Fibroblast of villous mesenchyme (primary cell): ENCODE results near the gene PCSK5. TPM values are rescaled to one million over a fixed set of nuclear protein-coding genes. Genes with fewer than 3 reads are reported as not detected.

ENCODE experiments used
- DNase-seq: peaks from one replicate; pipeline ENCODE4 v3.0.0-alpha.2; 2010; ENCODE audit warnings: low read depth
- H3K4me3 ChIP-seq: 2 replicates; pipeline ENCODE4 v1.5.1; 2011; ENCODE audit warnings: low read depth, mild to moderate bottlenecking, low read length
- total RNA-seq: library from RNA; depleted of rRNA; stranded (reverse); fragments of >200 nt; gene quantifications from 2 replicates; pipeline ENCODE4 v1.2.3, GENCODE V29; 2012
- TF ChIP-seq, protein P1 (sequence below): IDR thresholded peaks from 2 replicates; pipeline ENCODE4 v1.5.1; 2012; ENCODE audit warnings: low read depth, mild to moderate bottlenecking, low read length; ENCODE audit not compliant: insufficient read depth

Gene PCSK5
- total RNA-seq, 1 donor: 1.7 TPM

DNA sequence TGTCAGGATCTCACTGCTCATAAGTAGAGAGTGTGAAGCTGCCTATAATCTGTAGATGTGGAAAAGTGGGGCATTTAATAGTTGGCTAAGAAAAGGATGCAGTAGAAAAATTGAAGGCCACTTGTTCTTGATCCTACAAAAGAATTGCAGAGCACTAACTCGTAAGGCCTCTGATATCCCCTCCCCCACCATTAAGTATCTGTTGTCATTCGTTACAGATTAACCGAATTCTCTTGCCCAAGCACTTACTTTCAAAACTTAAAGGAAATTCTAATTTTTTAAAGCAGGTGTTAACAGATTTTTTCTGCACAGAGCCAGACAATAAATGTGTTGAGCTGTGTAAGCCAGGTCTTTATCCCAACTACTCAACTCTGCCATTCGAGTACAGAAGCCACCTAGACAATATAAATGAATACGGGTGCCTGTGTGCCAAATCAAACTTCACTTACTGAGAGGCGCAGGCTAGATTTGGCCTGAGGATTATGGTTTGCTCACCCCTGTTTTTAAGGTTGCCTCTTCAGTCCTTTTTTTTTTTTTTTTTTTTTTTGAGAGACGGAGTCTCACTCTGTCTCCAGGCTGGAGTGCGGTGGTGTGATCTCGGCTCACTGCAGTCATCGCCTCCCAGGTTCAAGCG lies 268.9 kb downstream of the PCSK5 start:
- TF ChIP-seq, protein P1, sequence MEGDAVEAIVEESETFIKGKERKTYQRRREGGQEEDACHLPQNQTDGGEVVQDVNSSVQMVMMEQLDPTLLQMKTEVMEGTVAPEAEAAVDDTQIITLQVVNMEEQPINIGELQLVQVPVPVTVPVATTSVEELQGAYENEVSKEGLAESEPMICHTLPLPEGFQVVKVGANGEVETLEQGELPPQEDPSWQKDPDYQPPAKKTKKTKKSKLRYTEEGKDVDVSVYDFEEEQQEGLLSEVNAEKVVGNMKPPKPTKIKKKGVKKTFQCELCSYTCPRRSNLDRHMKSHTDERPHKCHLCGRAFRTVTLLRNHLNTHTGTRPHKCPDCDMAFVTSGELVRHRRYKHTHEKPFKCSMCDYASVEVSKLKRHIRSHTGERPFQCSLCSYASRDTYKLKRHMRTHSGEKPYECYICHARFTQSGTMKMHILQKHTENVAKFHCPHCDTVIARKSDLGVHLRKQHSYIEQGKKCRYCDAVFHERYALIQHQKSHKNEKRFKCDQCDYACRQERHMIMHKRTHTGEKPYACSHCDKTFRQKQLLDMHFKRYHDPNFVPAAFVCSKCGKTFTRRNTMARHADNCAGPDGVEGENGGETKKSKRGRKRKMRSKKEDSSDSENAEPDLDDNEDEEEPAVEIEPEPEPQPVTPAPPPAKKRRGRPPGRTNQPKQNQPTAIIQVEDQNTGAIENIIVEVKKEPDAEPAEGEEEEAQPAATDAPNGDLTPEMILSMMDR: no peak
- no peak overlapping the region for H3K4me3 ChIP-seq
- DNase-seq: no peak

DNA sequence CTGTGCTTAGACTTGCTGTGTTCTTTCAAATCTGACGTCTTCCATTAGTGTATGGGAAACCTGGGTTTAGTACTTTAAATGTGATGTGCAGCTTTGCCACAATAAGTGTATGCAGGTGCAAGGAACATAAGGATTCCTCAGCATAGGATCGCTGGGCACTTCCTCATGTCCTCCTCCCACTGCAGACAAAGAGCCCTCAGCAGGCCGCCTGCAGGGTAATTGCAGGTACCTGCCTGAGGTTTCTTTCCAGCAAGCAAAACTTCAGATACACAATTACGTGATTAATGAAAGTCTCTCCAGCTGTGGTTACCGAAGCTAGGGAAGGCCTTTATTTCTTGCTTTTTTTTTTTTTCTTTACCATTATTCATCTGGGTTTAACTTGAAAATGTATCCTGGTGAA lies 270.6 kb downstream of the PCSK5 start:
- TF ChIP-seq, protein P1: no peak
- no peak overlapping the region for H3K4me3 ChIP-seq
- DNase-seq: no peak

DNA sequence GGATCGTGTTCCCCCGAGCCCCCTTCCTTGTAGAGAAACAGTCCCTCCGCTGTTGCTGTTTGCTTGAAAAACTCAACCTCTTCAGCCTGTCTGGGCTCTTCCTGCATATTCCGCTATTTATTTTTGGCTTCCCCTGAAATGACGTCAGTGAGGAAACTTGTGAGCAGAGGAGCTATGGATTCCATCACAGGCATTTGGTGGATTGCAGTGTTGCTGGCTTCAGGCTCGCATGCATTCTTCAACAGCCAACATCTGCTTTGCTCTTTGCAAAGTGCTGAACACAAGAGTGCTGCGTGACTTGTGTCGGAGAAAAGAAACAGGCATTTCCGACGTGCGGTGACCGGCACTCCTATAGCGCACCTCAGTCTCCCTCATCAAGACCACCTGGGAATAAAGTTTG lies 271.1 kb downstream of the PCSK5 start:
- peak; percentile 84 for DNase-seq
- TF ChIP-seq, protein P1: no peak
- no peak overlapping the region for H3K4me3 ChIP-seq

DNA sequence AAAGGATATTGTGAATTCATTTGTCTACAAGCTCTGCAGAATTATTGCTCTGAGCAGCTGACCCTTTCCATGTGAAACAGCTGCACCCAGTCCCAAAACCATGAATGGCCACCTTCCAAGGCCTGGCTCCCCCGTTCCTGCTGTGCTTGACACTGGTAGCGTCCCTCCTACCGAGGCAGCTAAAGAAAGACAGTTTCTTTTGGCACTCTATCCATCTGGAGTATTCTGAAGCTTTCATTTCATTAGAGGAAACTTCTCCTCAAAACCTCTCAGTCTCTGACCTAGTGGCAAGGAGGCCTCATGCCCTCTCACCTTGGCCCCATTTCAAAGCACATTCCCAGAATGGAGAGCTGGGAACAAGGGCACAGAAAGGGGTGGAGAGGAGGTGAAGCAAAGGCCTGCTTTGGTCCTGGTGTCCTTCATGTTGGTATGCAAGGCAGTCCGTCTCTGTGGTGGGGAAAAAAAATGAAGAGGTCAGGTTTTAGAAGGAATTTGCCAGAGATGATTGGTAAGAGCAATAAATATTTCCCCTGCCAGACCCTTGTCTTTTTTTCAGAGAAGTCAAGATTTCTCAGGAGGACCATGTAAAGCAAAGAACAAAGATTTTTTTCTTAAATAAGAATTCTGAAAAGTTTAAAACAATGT lies 271.7 kb downstream of the PCSK5 start:
- H3K4me3 ChIP-seq: no peak overlapping the region
- no peak for DNase-seq
- TF ChIP-seq, protein P1: no peak

DNA sequence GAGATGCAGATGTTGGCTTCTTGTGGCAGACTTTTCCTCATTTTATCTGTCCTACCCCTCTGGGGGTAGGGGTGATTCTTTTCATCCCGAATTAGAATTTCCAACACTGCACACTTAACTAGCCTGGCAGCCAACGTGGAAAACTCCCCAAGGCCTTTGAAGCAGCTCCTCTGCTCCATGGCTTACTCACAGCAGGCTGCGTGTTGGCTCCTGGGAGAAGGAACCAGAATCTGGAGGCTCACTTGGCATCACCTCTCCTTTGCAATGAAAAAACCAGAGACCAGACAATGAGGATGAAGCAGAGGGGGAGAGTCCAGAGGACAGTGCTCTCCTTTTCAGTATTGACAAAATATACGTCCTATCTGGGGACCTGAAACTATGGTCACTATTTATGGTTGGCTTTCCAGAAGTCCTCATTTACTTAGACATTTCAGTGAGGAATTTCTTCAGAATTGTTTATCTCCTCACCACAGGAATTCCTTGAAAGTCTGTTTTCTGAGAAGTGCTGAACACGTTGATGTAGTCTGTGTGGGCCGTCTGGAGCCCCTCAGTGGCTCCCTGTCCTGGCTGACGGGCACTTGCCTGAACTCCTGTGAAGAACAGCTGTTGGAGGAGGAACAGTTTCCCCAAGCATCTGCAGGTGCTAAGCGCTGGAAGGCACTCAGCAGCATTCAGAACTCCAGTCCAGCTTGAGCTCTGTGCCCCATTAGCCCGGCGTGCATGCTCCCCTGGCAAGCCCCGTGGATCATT lies 272.5 kb downstream of the PCSK5 start:
- TF ChIP-seq, protein P1: no peak
- H3K4me3 ChIP-seq: no peak overlapping the region
- DNase-seq: peak; percentile 43

DNA sequence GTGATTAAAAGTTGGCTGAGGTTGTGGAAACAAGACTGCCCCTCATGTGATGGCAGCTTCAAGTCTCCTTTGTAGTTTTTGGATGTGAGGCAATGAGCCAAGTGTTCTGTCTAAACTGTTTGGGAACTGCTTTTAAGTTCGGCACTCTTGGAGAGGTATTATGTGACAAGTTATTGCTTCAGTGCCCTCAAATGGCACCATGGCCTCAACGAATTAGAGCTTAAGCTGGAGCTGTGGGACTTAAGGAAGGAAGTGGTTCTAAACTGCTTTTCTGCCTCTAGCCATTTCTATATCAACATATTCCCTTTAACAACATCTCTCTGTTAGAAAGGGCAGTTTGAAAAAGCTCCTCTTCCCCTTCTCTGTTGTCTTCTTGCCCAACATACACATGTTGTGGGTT lies 276.1 kb downstream of the PCSK5 start:
- TF ChIP-seq, protein P1: no peak
- DNase-seq: no peak
- H3K4me3 ChIP-seq: no peak overlapping the region
